Activated naive CD8-positive, alpha-beta T cell treated with anti-CD3 and anti-CD28 coated beads for 36 hours (primary cell): ENCODE measurements around the gene PRPS1L1. TPM values are rescaled to one million over a fixed set of nuclear protein-coding genes. Genes with fewer than 3 reads are reported as not detected.

Experiments
- DNase-seq: peaks from one replicate; pipeline ENCODE4 v3.0.0; 2021
- H3K27ac Mint-ChIP-seq: one replicate; pipeline ENCODE4 v1.8.0; 2022; ENCODE audit warnings: mild to moderate bottlenecking, moderate library complexity, mixed read lengths
- H3K27me3 Mint-ChIP-seq: one replicate; pipeline ENCODE4 v1.8.0; 2022; ENCODE audit warnings: mild to moderate bottlenecking, mixed read lengths
- H3K36me3 Mint-ChIP-seq: one replicate; pipeline ENCODE4 v1.8.0; 2021; ENCODE audit warnings: mild to moderate bottlenecking, mixed read lengths
- H3K4me1 Mint-ChIP-seq: one replicate; pipeline ENCODE4 v1.8.0; 2021; ENCODE audit warnings: mixed read lengths
- H3K4me3 Mint-ChIP-seq: one replicate; pipeline ENCODE4 v1.8.0; 2022; ENCODE audit warnings: mild to moderate bottlenecking, moderate library complexity, mixed read lengths
- H3K9me3 Mint-ChIP-seq: one replicate; pipeline ENCODE4 v1.8.0; 2022; ENCODE audit warnings: mixed read lengths
- total RNA-seq, 2 experiments: library from RNA; stranded (reverse); gene quantifications; one replicate each; pipeline ENCODE4 v1.2.3, GENCODE V29; 2021

PRPS1L1 gene
- total RNA-seq, result not detected

DNA sequence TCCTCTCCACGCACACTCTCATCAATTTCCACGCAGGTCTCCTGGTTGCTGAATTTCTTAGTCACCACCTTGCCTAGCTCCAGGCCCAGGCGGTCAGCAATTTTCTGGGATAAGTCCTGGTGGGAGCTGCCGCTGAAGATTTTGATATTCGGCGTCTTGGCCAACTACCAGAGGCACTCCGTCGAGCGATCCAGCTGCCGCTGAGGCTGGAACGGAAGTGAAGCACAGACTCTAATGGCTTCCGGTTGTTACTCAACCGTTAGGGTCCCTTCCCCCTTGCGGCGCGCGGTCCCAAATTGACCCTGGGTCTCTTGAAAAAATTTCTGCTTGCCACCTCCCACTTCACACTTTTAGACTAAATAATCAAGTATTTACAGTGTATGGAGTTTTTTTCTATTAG is at the start of gene PRPS1L1:
TSS of gene PRPS1L1 (minus strand) at position 219 of the 400 bp plus-strand sequence.
- H3K27ac Mint-ChIP-seq, result no peak within 1 kb of the TSS
- no peak within 1 kb of the TSS for H3K4me3 Mint-ChIP-seq
- no peaks in the 10 kb centered on the region for H3K36me3 Mint-ChIP-seq
- no peaks in the 10 kb centered on the region for H3K9me3 Mint-ChIP-seq
- no peaks in the 10 kb centered on the region for H3K4me1 Mint-ChIP-seq
- no peaks in the 10 kb centered on the region for H3K27me3 Mint-ChIP-seq
- DNase-seq, result no peak

DNA sequence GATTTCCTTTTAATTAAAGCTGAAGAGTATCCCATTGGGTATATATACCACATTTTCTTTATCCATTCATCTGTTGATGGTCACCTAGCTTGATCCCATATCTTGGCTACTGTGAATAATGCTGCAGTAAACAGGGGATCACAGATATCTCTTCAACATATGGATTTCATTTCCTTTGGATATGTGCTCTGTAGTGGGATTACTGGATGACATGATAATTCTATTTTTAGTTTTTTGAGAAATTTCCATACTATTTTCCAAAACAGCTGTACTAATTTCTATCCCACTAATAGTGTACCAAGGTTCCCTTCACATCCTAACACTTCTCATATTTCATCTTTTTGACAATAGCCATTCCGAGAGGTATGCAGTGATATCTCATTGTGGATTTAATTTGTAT is 48.8 kb upstream of the PRPS1L1 start:
- H3K36me3 Mint-ChIP-seq, result peaks cover under 1% of the 10 kb centered on the region
- DNase-seq, result no peak
- H3K9me3 Mint-ChIP-seq, result peaks cover 8% of the 10 kb centered on the region
- peaks cover 2% of the 10 kb centered on the region for H3K27me3 Mint-ChIP-seq
- no peak overlapping the region for H3K4me3 Mint-ChIP-seq
- H3K27ac Mint-ChIP-seq, result no peak overlapping the region
- no peaks in the 10 kb centered on the region for H3K4me1 Mint-ChIP-seq

DNA sequence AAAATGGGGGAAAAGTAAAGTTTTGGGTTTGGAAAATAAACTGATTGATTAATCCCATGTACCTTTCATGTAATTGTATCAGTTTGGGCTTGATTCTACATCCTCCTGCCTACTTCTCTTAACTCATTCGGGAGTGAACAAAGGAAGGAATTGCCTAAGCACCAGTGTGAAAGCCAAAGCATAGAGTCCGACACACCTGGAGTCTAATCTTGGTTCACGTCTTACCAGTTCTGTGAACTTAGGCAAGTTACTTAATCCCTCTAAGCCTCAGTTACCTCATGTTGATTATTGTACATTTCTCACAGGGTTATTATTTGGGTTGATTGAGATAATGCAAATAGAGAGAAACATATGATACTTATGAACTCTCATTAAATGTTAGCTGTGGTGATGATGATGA is 41.1 kb upstream of the PRPS1L1 start:
- Mint-ChIP-seq H3K4me3 (no peak overlapping the region), H3K9me3 (no peaks in the 10 kb centered on the region), H3K36me3 (no peaks in the 10 kb centered on the region), H3K27me3 (no peaks in the 10 kb centered on the region), H3K4me1 (no peaks in the 10 kb centered on the region), H3K27ac (no peak overlapping the region)
- no peak for DNase-seq

DNA sequence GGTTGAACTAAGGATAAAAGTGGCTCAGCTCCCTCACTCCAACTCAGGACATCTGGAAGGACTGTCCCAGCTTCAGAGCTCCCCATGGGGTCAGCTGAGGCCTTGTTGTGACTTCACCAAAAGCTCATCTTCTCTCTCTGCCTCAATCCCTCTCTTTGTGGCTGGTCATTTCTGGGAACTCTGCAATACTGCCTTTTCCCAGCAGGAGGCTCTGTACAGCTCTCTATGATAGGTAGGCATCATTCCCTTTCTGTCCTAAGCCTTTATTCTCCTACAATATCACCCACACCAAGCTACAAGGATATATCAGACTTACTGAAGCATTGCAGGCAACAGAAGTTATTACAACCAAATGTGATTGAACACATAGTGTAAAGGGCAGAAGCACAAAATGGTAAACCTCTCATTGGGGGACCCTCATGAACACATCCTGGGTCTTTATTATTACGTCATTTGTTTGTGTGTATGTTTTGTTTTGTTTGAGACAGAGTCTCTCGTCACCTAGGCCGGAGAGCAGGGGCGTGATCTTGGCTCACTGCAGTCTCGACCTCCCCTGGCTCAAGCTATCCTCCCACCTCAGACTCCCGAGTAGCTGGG is 36.7 kb upstream of the PRPS1L1 start:
- H3K4me1 Mint-ChIP-seq, result no peaks in the 10 kb centered on the region
- H3K27ac Mint-ChIP-seq, result no peak overlapping the region
- no peaks in the 10 kb centered on the region for H3K9me3 Mint-ChIP-seq
- H3K27me3 Mint-ChIP-seq, result no peaks in the 10 kb centered on the region
- DNase-seq, result no peak
- H3K36me3 Mint-ChIP-seq, result no peaks in the 10 kb centered on the region
- no peak overlapping the region for H3K4me3 Mint-ChIP-seq

DNA sequence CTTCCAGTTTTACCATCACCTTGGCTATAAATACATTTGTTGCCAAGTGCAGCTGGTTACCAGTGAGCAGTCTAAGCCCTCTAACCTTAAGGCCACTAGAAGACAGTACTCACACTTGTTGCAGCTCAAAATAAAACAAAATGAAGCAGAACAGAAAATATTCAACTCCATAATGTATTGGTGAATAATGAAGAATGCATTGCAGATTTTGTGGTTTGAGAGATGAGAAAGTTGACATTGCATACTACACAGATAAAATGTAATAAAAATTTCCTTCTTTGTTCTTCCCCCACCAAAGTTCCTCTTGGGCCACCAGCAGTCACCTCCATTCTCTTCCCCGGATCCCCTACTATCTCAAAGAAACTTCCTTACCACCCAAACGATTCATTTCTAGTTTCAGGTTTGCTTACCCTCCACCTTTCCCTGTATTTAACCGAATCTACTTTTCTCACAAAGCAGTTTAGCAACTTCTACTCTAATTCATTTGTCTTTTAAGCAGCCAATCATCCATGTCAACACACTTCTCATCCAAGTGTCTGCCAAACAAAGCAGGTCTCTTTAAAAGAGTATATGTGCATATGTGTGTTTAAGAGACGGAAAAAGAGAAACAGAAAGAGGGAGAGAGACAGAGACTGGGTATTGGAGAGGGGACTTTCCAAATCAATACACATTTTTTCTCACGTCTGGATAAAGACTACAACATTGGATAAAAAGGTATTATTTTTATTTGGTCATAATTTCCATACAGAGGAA is 35.7 kb upstream of the PRPS1L1 start:
- H3K27me3 Mint-ChIP-seq, result no peaks in the 10 kb centered on the region
- H3K4me3 Mint-ChIP-seq, result no peak overlapping the region
- H3K4me1 Mint-ChIP-seq, result no peaks in the 10 kb centered on the region
- no peak for DNase-seq
- no peak overlapping the region for H3K27ac Mint-ChIP-seq
- no peaks in the 10 kb centered on the region for H3K9me3 Mint-ChIP-seq
- no peaks in the 10 kb centered on the region for H3K36me3 Mint-ChIP-seq

DNA sequence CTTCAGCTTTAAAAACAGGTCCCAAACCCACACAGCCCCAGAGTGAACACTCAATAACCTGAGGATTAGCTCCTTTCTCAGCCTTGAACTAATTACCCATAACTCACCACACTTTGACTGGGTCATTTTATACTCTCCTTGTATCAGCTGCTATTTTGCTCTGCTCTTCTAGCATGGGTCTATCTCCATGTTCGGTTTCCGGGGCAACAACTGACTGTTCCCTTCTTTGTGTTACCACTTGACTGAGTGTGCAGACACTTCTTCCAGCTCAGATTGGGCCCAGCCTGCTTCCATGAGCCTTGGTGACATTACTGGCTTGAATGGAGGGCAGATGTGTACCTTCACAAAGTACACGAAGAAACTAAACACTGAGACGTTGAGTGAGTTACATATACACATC is 31.5 kb upstream of the PRPS1L1 start:
- H3K9me3 Mint-ChIP-seq, result no peaks in the 10 kb centered on the region
- H3K4me1 Mint-ChIP-seq, result no peaks in the 10 kb centered on the region
- no peak for DNase-seq
- H3K27me3 Mint-ChIP-seq, result peaks cover 5% of the 10 kb centered on the region
- H3K36me3 Mint-ChIP-seq, result no peaks in the 10 kb centered on the region
- H3K27ac Mint-ChIP-seq, result no peak overlapping the region
- no peak overlapping the region for H3K4me3 Mint-ChIP-seq

DNA sequence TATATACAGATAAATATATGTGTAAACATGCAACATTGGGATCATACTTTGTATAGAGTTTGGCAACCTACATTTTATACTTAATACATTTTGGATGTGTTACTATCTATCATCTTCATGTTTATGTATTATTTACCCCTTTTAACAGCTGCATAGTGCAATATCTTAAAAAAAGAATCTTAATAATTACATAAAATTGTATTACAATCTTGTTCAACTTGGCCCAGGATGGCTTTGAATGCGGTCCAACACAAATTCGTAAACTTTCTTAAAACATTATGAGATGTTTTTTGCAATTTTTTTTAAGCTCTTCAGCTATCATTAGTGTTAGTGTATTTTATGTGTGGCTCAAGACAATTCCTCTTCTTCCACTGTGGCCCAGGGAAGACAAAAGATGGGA is 26.3 kb upstream of the PRPS1L1 start:
- H3K36me3 Mint-ChIP-seq, result no peaks in the 10 kb centered on the region
- H3K4me3 Mint-ChIP-seq, result no peak overlapping the region
- peaks cover 11% of the 10 kb centered on the region for H3K27me3 Mint-ChIP-seq
- DNase-seq, result no peak
- no peak overlapping the region for H3K27ac Mint-ChIP-seq
- no peaks in the 10 kb centered on the region for H3K4me1 Mint-ChIP-seq
- H3K9me3 Mint-ChIP-seq, result no peaks in the 10 kb centered on the region

DNA sequence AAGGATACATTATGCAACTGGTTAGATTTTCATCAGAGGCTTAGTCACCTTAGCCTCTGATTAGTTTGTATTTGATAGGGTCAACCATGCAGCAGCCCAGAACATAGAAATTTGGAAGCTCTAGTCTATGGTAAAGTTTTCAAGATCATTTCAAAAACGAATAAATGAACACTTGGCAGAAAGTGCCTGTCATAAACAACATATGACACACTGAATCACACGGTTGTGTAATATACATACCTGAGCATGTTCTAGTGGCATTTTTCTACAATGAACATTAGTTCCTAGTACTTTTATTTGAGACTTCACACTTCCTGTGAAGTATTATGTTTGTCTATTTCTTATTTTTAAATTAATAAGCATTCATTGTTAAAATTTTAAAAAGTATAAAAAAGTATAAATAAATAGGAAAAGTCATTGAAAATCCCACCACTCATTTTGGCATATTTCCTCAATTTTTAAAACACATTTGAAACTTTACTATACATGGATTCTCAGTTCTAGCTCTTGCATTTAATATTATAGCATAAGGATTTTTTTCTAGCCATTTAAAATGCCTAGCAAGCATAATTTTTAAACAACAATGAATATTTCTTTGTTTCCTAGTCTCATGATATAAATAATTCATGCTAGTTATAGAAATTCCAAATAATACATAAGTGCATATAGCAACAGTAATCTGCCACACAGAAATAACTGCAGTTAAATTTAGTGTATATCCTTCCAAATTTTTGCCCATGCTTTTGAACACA is 25.7 kb upstream of the PRPS1L1 start:
- no peak overlapping the region for H3K4me3 Mint-ChIP-seq
- H3K36me3 Mint-ChIP-seq, result no peaks in the 10 kb centered on the region
- no peak overlapping the region for H3K27ac Mint-ChIP-seq
- DNase-seq, result no peak
- H3K27me3 Mint-ChIP-seq, result peaks cover 11% of the 10 kb centered on the region
- H3K9me3 Mint-ChIP-seq, result no peaks in the 10 kb centered on the region
- no peaks in the 10 kb centered on the region for H3K4me1 Mint-ChIP-seq

DNA sequence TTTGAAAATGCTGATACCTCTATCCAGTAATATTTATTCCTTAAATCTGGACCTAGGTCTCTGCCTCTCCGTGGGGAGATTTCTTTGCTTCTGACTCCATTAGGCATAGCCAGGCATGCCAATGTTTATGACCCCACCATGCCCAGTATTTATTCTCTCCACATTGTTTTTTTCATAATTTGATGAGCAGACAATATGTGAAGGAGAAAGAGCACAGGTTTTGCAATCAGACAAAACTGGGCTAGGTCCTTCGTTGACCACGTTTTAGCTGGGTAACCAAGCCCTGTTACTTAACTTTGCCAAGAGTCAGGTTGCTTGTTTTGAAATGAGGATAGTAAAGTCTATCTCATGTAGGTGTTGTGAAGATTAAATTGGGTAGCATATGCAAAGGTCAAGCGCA is 21.6 kb upstream of the PRPS1L1 start:
- H3K9me3 Mint-ChIP-seq, result no peaks in the 10 kb centered on the region
- no peak overlapping the region for H3K4me3 Mint-ChIP-seq
- peaks cover 7% of the 10 kb centered on the region for H3K27me3 Mint-ChIP-seq
- no peak overlapping the region for H3K27ac Mint-ChIP-seq
- H3K4me1 Mint-ChIP-seq, result no peaks in the 10 kb centered on the region
- no peak for DNase-seq
- no peaks in the 10 kb centered on the region for H3K36me3 Mint-ChIP-seq

DNA sequence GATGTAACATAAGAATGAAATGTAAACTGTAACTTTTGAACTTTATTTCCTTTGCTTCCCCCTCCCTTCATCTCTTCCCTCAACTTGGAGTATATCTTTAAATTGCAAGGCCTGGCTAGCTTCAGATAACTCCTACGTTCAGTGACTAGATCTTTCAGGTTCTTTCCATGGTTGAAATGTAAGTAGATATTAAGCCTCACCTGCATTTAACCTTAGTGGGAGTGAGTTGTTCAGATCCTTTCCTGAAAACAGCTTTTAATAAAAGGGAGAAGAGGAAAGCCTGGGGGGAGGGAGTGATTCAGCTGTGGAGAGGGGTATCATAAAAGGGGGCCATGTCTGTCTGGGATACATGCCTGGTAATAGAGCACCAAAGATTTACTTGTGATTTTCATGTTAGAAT is 19.0 kb upstream of the PRPS1L1 start:
- Mint-ChIP-seq H3K27ac (no peak overlapping the region), H3K9me3 (peaks cover 2% of the 10 kb centered on the region), H3K4me3 (no peak overlapping the region), H3K4me1 (no peaks in the 10 kb centered on the region), H3K36me3 (peaks cover 2% of the 10 kb centered on the region), H3K27me3 (peaks cover 4% of the 10 kb centered on the region)
- DNase-seq, result no peak

DNA sequence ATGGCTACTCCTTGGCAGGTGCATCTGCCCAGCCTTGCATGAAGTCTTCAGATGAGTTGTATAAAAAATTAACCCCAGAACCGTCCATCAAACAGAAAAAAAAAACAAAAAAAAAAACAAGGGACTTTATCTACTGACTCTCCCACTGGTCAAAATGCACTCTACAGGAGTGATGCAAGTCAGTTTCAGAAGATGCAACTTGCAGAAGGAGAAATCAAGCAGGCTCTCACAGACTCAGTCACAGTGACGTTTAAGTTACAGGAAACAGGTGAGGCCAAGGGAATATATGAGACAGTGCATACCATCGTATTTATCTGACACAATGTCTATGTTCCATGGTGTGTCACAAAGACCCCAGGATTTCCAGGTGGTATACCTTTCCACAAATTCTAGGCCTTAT is 17.5 kb upstream of the PRPS1L1 start:
- Mint-ChIP-seq H3K27me3 (peaks cover 1% of the 10 kb centered on the region), H3K9me3 (peaks cover 2% of the 10 kb centered on the region), H3K36me3 (peaks cover 2% of the 10 kb centered on the region), H3K27ac (no peak overlapping the region), H3K4me1 (no peaks in the 10 kb centered on the region), H3K4me3 (no peak overlapping the region)
- DNase-seq, result no peak

DNA sequence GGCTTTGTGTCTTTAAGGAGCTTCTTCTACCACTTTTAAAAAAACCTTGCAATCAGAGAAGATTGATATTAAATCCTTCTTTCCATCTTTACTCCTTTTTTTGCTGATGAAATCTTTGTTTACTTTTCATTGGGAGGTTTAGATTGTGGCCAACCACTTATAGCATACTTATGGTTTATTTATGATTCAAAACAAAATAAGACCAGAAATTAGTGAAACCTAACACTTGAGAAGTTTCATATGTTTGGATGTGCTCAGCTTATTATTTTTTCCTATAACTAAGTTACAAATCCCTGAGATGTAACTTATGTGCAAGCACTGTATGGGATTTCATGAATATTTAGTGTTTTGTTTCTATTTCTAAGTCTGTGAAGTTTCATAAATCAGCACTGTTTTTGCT is 13.5 kb upstream of the PRPS1L1 start:
- Mint-ChIP-seq H3K9me3 (peaks cover 2% of the 10 kb centered on the region), H3K36me3 (peaks cover 2% of the 10 kb centered on the region), H3K4me3 (no peak overlapping the region), H3K27me3 (no peaks in the 10 kb centered on the region), H3K4me1 (no peaks in the 10 kb centered on the region), H3K27ac (no peak overlapping the region)
- DNase-seq, result no peak

DNA sequence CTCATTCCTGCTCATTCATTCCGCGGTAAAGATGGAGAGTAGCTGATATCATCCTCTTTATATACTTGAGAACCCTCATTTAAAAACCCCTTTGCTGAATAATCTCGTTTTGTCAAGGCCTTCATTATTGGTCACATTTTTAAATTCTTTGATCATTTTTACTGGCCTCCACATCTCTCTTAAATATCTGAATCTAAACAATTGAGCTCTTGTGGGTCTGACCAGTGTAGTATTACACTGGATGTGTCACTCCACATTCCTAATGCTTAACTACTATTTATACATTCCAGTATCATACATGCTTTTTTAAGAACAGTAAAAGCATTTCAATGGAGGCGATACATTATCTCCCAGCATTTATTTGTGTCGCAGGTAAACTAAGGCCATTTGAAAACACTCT is 12.6 kb upstream of the PRPS1L1 start:
- peaks cover 2% of the 10 kb centered on the region for H3K9me3 Mint-ChIP-seq
- H3K36me3 Mint-ChIP-seq, result peaks cover 2% of the 10 kb centered on the region
- H3K27ac Mint-ChIP-seq, result no peak overlapping the region
- DNase-seq, result no peak
- no peaks in the 10 kb centered on the region for H3K27me3 Mint-ChIP-seq
- H3K4me3 Mint-ChIP-seq, result no peak overlapping the region
- no peaks in the 10 kb centered on the region for H3K4me1 Mint-ChIP-seq

DNA sequence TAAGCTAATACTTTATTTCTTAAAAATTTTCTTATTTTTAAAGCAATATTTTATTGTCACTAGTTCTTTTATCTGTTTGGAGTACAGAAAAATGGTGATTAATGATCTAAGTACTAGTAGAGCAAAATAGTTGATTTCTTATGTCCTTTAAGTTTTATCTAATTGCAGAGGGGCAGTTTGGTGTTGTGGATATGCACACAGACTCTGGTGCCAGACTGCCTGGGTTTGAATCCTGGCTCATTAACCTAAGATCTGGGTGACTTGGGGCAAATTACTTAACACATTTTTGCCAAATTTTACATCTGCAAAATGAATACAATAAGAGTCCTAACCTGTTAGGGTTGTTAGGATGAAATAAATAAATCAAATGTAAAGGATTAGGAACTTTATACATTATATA is 10.7 kb upstream of the PRPS1L1 start:
- no peak overlapping the region for H3K27ac Mint-ChIP-seq
- H3K4me3 Mint-ChIP-seq, result no peak overlapping the region
- peaks cover 3% of the 10 kb centered on the region for H3K27me3 Mint-ChIP-seq
- DNase-seq, result no peak
- H3K36me3 Mint-ChIP-seq, result peaks cover 2% of the 10 kb centered on the region
- H3K9me3 Mint-ChIP-seq, result peaks cover 2% of the 10 kb centered on the region
- H3K4me1 Mint-ChIP-seq, result no peaks in the 10 kb centered on the region

DNA sequence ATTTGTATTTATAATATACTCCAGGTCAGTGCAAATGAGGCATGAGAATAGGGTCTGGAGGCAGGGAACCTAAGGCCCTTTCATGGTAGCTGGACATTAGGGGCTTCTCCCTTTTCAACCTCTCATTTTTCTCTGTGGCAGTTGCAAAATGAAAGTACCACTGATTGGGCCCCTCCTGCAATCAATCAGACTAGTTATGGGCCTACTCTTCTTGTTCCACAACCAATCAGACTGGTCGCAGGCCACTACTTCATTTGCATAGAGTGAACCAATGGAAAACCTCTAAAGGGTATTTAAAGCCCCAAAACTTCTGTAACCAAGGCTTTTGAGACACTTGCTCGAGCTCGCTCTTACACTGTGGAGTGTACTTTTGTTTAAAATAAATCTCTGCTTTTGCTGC is 10.0 kb upstream of the PRPS1L1 start:
- peaks cover 3% of the 10 kb centered on the region for H3K27me3 Mint-ChIP-seq
- H3K36me3 Mint-ChIP-seq, result no peaks in the 10 kb centered on the region
- H3K4me3 Mint-ChIP-seq, result no peak overlapping the region
- no peaks in the 10 kb centered on the region for H3K4me1 Mint-ChIP-seq
- H3K27ac Mint-ChIP-seq, result no peak overlapping the region
- no peak for DNase-seq
- H3K9me3 Mint-ChIP-seq, result no peaks in the 10 kb centered on the region

DNA sequence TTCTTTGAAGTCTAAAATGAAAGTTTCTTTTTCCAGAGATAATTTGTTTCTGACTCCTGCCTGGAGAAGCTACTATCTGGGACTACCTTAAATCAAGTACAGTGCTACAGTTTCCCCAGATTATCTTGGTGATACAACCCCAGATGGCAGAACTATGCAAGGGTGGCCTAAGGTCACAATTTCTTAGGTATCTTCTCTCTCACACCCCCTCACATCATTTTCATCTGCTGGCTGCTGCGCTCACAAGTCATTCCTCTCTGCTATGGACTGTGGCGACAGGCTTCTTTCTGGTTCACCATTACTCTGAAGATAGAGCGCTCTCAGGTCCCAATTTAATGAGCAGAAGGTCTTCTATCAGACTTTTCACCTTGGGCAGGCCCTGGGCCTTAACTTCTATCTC is 9.1 kb upstream of the PRPS1L1 start:
- Mint-ChIP-seq H3K9me3 (no peaks in the 10 kb centered on the region), H3K4me1 (no peaks in the 10 kb centered on the region), H3K36me3 (no peaks in the 10 kb centered on the region), H3K4me3 (no peak overlapping the region), H3K27me3 (peaks cover 3% of the 10 kb centered on the region), H3K27ac (no peak overlapping the region)
- no peak for DNase-seq
